Activated T-helper 17 cell treated with anti-CD3 and anti-CD28 coated beads, Interleukin-2, amount 50 U/mL, for 72 hours (primary cell): ENCODE measurements around the gene ITLN2. TPM values are rescaled to one million over a fixed set of nuclear protein-coding genes. Genes with fewer than 3 reads are reported as not detected.
A peak's percentile ranks its signal among the peaks of the same experiment; 100 is the strongest.
"Not testable (repeated sequence)": the region's sequence is repeated elsewhere in the genome, so short reads cannot be mapped to it uniquely, and the experiment has no call there.

Experiments
- ATAC-seq: fragments of 150-1000 bp; cut with Tn5 transposase; replicated peaks from 2 replicates; pipeline ENCODE4 v1.10.0; 2021; ENCODE audit warnings: mild to moderate bottlenecking, moderate library complexity
- H3K27ac Mint-ChIP-seq: one replicate; pipeline ENCODE4 v1.8.0; 2022; ENCODE audit warnings: mixed read lengths
- H3K27me3 Mint-ChIP-seq: one replicate; pipeline ENCODE4 v1.8.0; 2022; ENCODE audit warnings: mixed read lengths
- H3K36me3 Mint-ChIP-seq: one replicate; pipeline ENCODE4 v1.8.0; 2022; ENCODE audit warnings: low read depth, mild to moderate bottlenecking, mixed read lengths
- H3K4me1 Mint-ChIP-seq: one replicate; pipeline ENCODE4 v1.8.0; 2022; ENCODE audit warnings: mixed read lengths
- H3K4me3 Mint-ChIP-seq: one replicate; pipeline ENCODE4 v1.8.0; 2022; ENCODE audit warnings: mild to moderate bottlenecking, mixed read lengths
- H3K9me3 Mint-ChIP-seq: one replicate; pipeline ENCODE4 v1.8.0; 2022; ENCODE audit warnings: mixed read lengths
- total RNA-seq, 2 donors: library from RNA; stranded (reverse); gene quantifications; one replicate each; pipeline ENCODE4 v1.2.3, GENCODE V29; 2022

The ITLN2 gene
- not detected for total RNA-seq

DNA sequence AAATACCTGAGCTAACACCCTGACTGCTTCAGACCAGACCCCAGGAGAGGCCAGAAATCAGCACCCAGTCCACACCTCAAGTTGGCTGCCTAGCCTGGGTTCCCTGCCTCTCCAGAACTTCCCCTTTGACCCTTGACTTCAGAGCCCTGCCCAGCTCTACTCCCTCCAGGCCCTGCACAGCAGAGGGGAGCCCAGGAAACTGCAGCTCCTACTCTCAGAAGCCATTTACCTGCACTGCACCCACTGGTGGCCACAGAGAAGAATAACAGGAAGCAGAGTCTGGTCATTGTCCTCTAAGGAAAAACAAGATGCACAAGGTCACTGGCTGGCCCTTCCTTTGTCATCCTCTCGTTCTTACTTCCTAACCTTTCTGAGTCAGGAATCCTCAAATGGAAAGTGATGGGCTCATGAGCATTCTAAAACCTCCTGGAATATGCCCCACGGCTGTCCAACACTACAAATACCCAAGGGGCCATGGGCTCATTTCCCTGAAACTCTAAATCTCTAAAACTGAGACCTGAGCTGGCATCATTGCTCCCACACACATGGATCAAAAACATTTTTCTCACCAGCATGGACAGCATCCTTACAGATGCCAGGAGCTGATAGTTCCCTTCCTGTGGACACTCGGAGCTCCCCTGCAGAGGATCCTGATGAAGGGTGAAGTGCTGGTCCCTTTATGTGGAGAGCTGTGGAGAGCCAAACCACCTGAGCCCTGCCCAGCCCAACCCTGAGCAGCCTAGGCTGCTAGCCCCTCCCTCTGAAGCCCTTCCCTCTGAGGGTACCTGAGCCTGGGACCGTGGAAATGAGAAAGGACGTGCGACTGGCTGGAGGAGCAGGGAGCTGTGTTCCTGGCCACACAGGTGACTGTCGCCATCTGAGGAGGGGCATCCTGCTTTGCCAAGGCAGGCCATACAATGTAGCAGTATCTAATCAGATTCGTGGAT is at the start of gene ITLN2:
TSS of gene ITLN2 (minus strand) at position 652 of the 947 bp plus-strand sequence. CDS start at position 584, 68 bp downstream.
- no peaks in the 10 kb centered on the region for H3K27me3 Mint-ChIP-seq
- no peaks in the 10 kb centered on the region for H3K9me3 Mint-ChIP-seq
- H3K36me3 Mint-ChIP-seq = no peaks in the 10 kb centered on the region
- H3K4me3 Mint-ChIP-seq = no peak within 1 kb of the TSS
- no peak within 1 kb of the TSS for H3K27ac Mint-ChIP-seq
- no peaks in the 10 kb centered on the region for H3K4me1 Mint-ChIP-seq
- peak; percentile 83 for ATAC-seq

DNA sequence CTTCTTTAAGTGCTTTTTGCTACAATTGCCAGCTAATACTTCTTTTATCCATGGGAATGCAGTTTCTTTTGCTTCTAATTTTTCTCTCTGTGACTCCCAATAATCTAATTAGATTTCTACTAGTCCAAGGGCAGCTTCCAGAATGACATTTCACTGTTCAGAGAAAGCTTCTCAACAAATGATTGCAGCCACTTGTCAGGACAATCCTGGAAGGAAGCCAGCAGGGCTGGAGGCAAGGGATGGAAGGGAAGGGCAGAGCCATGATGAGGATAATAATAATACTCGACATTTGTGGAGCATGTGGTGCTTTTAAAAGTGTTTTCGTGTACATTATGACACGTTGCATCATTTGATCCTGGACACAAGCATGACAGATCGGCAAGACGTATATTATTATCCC is 46.9 kb upstream of the ITLN2 start:
- no peaks in the 10 kb centered on the region for H3K9me3 Mint-ChIP-seq
- no peaks in the 10 kb centered on the region for H3K27me3 Mint-ChIP-seq
- H3K36me3 Mint-ChIP-seq = peaks cover 55% of the 10 kb centered on the region
- H3K27ac Mint-ChIP-seq = no peak overlapping the region
- no peak for ATAC-seq
- H3K4me3 Mint-ChIP-seq = no peak overlapping the region
- peaks cover 25% of the 10 kb centered on the region for H3K4me1 Mint-ChIP-seq

DNA sequence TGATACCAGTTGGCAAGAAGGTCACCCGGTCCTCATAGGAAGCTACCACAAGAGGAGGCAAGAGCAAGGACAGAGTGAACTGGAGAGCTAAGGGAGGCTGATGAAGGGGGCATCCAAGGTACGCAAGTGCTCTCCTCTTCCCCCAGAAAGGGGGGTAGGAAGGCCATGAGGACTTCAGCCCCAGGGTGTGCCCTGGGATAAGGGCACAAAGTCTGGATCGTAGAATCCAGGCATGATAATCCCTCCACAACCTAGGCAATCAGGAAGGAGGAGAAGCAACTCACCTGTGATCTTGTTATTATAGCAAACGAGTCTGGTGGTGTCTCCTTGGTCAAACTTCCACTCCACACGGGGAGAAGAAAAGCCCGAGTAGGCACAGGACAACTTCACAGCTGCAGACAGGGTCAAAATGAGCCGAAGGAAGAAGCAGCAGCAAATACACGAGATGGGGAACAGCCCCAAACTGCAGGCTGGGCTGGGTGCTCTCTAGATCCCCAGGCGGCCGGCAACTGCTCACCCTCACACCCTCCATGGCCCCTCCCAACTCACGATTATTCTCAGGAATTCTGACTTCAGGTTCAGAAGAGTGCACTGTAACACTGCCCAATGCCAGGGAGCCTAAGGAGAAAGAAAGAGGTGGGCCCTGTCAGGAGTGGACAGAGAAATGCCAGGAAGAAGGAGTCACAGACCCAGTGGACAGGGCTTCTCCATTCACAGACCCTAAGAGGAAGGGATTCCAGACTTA is 46.3 kb upstream of the ITLN2 start:
- no peak for ATAC-seq
- no peaks in the 10 kb centered on the region for H3K27me3 Mint-ChIP-seq
- H3K27ac Mint-ChIP-seq = no peak overlapping the region
- no peak overlapping the region for H3K4me3 Mint-ChIP-seq
- H3K4me1 Mint-ChIP-seq = peaks cover 22% of the 10 kb centered on the region
- peaks cover 52% of the 10 kb centered on the region for H3K36me3 Mint-ChIP-seq
- H3K9me3 Mint-ChIP-seq = no peaks in the 10 kb centered on the region

DNA sequence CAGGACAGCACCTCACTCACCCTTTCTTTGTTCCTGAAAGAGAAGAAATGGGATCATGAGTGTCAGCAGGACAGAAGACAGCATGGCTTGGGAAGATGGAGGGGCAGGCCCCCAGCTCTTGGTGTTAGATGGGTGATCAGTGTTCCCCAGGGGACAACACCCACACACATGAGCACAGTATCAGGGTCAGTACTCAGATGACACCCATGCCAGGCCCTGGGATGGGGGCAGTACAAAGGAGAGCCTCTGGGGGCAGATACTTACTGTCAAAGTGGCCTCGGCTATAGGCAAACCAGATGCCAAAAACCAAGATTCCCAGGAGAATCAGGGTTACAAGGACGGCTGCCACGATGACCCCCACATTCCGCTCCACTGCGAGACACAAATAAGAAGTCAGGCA is 44.8 kb upstream of the ITLN2 start:
- Mint-ChIP-seq H3K4me3 (no peak overlapping the region), H3K9me3 (no peaks in the 10 kb centered on the region), H3K4me1 (peaks cover 30% of the 10 kb centered on the region), H3K27ac (no peak overlapping the region), H3K36me3 (peaks cover 52% of the 10 kb centered on the region), H3K27me3 (no peaks in the 10 kb centered on the region)
- no peak for ATAC-seq

DNA sequence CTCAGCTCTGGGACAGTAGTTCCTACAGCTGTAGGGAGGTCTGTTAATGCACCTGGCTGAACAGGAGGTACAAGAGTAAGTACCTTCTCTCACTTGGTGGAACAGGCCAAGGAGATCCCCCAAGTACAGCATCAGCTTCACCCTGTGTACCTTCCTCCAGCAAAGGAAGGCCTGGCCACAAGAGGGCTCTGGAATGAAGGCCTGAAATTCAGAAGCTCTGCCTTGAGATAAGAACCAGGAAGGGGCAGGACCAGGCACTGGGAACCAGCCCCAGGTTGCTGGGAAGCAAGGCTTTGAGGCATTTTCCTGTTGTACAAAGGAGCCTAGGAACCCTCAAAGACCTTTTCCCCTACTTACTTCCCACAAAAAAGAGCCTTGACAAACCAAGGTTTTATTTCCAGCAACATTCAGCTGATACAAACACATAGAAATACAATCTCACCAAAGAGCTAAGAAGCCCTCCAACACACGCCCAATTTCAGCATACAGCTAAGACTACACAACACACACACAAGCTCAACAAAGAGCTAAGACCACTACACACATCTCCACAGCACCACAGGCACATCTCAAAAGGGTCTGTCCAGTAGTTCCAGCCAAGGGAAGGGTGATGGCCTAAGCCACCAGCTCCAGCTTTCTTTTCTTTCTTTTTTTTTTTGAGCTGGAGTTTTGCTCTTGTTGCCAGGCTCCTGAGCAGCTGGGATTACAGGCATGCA is 42.9 kb upstream of the ITLN2 start:
- Mint-ChIP-seq H3K9me3 (no peaks in the 10 kb centered on the region), H3K36me3 (peaks cover 51% of the 10 kb centered on the region), H3K4me3 (no peak overlapping the region), H3K27me3 (no peaks in the 10 kb centered on the region), H3K27ac (peak overlapping the region; percentile 59), H3K4me1 (peaks cover 30% of the 10 kb centered on the region)
- peak; percentile 46 for ATAC-seq

DNA sequence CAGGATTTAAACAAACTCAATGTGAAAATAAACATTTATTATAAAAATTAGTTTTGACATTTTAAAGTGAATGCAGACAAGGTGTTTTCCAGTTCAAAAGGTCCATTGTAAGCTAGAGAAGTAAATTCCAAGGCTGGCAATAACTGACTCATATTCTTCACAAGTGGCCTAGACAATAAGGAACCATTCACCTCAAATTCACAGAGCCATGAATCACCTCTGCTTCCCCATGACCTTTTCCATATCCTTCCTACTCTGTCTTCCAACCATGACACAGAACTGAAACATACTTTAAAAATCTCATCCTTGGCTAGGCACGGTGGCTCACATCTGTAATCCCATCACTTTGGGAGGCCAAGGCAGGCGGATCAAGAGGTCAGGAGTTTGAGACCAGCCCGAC is 41.6 kb upstream of the ITLN2 start:
- Mint-ChIP-seq H3K36me3 (peaks cover 38% of the 10 kb centered on the region), H3K9me3 (no peaks in the 10 kb centered on the region), H3K27me3 (no peaks in the 10 kb centered on the region), H3K4me3 (peak overlapping the region; percentile 30), H3K4me1 (peaks cover 26% of the 10 kb centered on the region), H3K27ac (peak overlapping the region; percentile 59)
- peak; percentile 49 for ATAC-seq

DNA sequence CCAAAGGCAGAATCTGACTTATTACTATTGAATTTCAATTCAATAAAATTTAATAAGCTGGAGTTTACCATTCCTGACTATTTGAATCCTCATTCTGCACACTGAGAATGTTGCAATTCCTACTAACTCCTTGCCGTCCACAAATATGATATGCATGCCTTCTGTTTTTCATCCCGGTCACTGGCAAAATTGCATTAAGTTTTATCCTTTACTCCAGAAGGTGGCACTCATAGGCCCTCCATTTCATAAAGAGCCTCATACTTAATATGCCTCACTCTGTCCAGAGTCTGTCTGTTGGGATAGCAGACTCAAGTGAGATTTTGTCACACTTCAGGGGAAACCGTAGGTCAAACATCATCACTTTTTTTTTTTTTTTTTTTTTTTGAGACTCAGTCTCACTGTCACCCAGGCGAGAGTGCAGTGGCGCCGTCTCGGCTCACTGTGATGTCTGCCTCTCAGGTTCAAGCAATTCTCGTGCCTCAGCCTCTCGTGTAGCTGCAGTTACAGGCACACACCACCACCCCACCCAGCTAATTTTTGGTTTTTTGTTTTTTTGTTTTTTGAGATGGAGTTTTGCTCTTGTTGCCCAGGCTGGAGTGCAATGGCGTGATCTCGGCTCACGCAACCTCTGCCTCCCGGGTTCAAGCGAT is 39.1 kb upstream of the ITLN2 start:
- Mint-ChIP-seq H3K27me3 (no peaks in the 10 kb centered on the region), H3K36me3 (peaks cover 13% of the 10 kb centered on the region), H3K27ac (no peak overlapping the region), H3K4me1 (peaks cover 21% of the 10 kb centered on the region), H3K9me3 (no peaks in the 10 kb centered on the region), H3K4me3 (no peak overlapping the region)
- no peak for ATAC-seq

DNA sequence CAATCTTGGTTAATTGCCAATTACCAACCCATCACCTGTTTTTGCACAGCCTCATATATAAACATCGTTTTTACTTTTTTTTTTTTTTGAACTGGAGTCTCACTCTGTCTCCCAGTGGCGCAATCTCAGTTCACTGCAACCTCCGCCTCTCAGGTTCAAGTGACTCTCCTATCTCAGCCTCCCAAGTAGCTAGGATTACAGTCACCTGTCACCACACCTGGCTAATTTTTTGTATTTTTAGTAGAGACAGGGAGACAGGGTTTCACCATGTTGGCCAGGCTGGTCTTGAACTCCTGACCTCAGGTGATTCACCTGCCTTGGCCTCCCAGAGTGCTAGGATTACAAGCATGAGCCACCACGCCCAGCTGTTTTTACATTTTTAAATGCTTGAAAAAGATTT is 37.4 kb upstream of the ITLN2 start:
- not testable (repeated sequence) for ATAC-seq, H3K9me3 Mint-ChIP-seq, H3K4me3 Mint-ChIP-seq, H3K27me3 Mint-ChIP-seq, H3K27ac Mint-ChIP-seq, H3K36me3 Mint-ChIP-seq
- peaks cover 13% of the 10 kb centered on the region for H3K4me1 Mint-ChIP-seq

DNA sequence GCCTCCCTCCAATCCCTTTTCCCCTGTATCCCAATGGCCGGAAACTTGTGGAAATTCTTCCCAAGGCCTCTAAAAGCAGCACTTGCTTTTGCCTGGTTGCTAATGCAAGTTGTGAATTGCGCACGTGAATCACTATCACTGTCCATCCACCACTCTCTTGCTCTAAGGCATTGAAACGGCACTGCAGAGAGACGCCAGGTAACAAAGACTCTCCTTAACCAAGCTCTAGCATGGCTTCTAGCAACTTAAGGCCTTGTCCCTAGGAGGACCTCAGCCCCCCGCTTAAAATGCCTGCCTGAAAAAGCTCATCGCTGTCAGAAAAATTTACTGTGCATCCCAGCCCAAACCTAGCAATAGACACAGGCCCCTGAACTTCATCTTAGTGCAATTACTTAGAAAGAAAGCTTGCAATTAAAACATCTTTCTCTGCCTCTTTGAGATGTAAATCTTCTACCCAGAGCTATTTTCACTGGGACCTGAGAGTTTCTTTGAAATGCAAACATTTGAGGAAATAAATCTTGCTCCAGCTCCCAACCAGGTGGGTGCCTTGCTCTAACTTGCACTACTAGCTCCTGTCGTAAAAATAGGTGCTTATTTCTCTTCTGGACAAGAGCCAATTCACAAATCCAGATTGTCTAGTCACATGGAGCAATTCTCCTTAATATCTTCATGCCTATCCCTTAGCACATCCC is 32.9 kb upstream of the ITLN2 start:
- H3K27me3 Mint-ChIP-seq = peaks cover 5% of the 10 kb centered on the region

DNA sequence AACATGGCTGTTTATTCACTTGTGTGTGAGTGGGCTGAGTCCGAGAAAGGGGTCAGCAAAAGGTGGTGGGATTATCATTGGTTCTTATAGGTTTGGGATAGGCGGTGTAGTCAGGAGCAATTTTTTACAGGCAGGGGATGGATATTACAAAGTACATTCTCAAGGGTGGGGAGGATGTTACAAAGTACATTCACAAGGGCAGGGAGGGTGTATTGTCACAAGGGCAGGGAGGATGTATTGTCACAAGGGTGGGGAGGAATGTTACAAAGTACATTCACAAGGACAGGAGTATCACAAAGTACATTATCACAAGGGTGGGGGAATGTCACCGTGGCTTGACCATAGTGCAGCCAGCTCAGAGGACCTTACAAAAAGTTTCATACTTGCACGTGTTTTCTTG is 31.1 kb upstream of the ITLN2 start:
- no peak overlapping the region for H3K27ac Mint-ChIP-seq
- ATAC-seq = no peak
- H3K27me3 Mint-ChIP-seq = peaks cover 20% of the 10 kb centered on the region
- peaks cover 4% of the 10 kb centered on the region for H3K4me1 Mint-ChIP-seq
- no peaks in the 10 kb centered on the region for H3K9me3 Mint-ChIP-seq
- no peaks in the 10 kb centered on the region for H3K36me3 Mint-ChIP-seq
- no peak overlapping the region for H3K4me3 Mint-ChIP-seq

More for the DNA sequence above, 32.9 kb upstream of the ITLN2 start:
- no peak overlapping the region for H3K27ac Mint-ChIP-seq
- H3K36me3 Mint-ChIP-seq = no peaks in the 10 kb centered on the region
- no peak for ATAC-seq
- no peak overlapping the region for H3K4me3 Mint-ChIP-seq
- no peaks in the 10 kb centered on the region for H3K9me3 Mint-ChIP-seq
- H3K4me1 Mint-ChIP-seq = no peaks in the 10 kb centered on the region

DNA sequence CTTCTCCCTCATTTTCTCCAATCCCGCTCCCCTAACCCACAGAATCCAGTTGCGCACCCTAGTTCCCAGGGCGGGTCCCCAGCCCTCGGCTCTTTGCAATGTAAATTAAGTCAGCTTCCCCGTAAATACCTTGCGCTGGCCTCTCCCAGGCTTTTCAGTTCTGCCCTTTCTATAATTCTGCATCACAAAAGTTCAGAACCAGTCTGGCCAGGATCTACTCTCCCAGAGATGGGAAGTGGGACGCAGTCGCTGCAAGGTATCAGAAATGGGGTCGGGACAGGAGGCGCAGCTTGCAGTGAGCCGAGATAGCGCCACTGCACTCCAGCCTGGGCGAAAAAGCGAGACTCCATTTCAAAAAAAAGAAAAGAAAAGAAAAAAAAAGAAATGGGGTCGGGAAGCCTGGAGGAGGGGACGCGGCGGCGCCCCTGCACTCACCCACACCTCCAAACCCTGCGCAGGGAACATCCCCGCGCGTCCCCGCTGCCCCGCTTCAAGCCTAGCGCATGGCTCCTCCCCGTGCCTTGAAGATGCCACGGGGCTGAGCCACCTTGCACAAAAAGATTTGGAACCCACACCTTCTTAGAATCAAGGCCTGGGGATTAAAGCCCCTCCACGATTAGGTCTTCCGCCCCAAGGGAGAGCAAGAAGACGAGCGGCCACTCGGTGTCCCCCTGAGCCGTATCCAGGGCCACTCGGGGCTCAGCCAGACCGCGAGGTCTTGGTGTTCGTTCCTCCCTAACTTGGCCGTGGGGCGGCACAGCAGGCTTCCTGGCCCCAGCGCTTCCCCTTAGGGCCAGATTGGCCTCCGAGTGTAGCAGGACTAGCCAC is 27.2 kb upstream of the ITLN2 start:
- Mint-ChIP-seq H3K36me3 (no peaks in the 10 kb centered on the region), H3K9me3 (no peaks in the 10 kb centered on the region), H3K27me3 (peaks cover 22% of the 10 kb centered on the region), H3K4me3 (peak overlapping the region; percentile 58), H3K27ac (no peak overlapping the region), H3K4me1 (peaks cover 4% of the 10 kb centered on the region)
- peak; percentile 52 for ATAC-seq

DNA sequence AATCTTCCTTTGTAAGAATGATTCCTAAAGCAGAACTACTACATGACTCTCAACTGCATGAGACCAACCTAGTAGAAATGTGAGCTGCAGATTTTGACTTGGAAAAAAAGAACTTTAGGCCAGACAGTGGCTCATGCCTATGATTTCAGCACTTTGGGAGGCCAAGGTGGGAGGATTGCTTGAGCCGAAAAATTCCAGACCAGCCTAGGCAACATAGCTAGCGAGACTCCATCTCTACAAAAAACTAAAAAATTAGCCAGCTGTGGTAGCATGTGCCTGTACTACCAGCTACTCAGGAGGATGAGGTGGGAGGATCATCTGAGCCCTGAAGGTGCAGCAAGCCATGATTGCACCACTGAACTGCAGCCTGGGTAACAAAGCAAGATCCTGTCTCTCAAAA is 24.7 kb upstream of the ITLN2 start:
- H3K27ac Mint-ChIP-seq = no peak overlapping the region
- no peaks in the 10 kb centered on the region for H3K36me3 Mint-ChIP-seq
- peaks cover 22% of the 10 kb centered on the region for H3K27me3 Mint-ChIP-seq
- no peak for ATAC-seq
- peaks cover 4% of the 10 kb centered on the region for H3K4me1 Mint-ChIP-seq
- no peaks in the 10 kb centered on the region for H3K9me3 Mint-ChIP-seq
- H3K4me3 Mint-ChIP-seq = no peak overlapping the region

DNA sequence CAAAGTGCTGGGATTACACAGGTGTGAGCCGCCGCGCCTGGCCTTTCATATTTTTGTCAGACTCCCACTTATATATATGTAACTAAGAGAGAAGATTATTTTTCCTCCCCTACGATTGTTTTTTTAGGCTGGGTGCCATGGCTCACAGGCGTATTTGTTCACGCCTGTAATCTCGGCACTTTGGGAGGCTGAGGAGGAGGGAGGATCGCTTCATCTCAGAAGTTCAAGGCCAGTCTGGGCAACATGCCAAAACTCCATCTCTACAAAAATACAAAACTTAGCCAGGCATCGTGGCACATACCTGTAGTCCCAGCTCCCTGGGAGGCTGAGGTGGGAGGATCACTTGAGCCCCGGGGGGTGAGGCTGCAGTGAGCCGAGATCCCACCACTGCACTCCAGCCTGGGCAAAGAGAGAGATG is 23.9 kb upstream of the ITLN2 start:
- ATAC-seq = no peak
- Mint-ChIP-seq H3K27ac (no peak overlapping the region), H3K4me3 (no peak overlapping the region), H3K27me3 (peaks cover 21% of the 10 kb centered on the region), H3K4me1 (peaks cover 4% of the 10 kb centered on the region), H3K36me3 (no peaks in the 10 kb centered on the region), H3K9me3 (no peaks in the 10 kb centered on the region)
